Effector CD4-positive, alpha-beta T cell (primary cell): ENCODE results near the gene NRCAM.

Source experiments
- DNase-seq: peaks from one replicate; pipeline ENCODE4 v3.0.0-alpha.2; 2020

NRCAM gene

DNA sequence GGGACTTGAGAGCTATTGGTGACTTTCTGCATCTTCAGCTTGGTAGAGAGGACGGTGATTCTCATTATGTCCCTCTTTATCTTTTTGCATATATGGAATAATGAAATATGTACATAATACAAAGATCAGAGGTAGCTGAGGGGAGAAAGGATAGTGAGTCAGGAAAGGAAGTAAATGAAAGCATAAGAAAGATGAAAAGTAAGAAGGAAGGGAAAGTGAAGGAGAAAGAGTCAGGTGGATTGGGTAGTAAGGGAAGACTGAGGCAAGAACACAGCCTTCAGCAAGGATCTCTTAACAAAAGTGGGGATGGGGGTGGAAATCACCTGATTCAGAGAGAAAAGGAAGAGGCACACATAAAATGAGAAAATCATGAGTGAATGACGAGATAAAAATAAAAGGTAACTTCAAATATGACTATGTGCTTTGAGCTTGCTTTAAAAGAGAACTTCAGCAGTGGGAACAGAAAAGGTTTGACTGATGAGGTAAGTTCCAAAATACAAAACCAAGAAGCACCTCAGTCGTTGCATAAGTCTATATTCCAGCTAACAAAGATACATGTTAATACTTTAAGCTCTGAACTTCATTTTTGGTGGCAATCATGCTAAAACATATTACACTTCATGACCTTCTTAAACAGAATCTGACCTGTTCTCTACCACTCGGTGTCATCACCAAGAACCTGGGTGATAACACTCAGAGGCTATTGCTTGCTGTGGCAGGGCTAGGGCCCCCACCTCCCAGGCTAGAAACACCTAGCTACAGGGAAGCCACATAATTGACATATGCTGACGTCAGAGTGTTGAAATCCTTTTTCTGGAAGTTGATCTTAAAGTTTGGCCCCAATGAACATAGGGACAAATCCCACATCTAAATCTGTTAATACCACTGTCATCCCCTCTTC lies 32.9 kb downstream of the NRCAM start:
- DNase-seq, result no peak

DNA sequence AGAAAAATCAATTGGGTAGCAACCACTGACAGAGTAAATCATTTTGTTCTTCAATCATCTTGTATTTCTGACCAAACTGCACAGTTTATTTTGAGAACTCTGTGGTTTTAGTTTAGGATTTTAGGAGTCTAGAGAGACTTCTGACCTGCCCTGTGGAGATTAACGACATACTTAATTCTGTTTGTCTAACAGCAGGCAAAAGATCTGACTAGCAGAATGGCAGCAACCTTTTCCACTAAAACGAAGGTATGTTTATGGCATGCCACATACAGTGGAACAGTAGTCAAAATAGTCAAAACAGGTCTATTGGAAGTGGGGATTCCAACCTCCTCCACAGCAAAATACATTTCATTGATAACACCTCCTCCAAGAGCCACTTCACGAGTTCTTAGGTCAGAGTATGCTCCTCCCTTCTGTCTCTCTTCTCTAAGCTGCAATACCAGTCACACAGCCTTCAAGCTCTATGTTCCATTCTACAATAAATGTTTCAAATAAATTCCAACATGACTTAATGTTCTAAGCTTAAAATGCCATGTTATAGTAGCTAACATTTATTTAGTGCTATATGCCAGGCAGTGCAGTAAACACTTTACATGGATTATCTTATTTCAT lies 34.4 kb downstream of the NRCAM start:
- no peak for DNase-seq

DNA sequence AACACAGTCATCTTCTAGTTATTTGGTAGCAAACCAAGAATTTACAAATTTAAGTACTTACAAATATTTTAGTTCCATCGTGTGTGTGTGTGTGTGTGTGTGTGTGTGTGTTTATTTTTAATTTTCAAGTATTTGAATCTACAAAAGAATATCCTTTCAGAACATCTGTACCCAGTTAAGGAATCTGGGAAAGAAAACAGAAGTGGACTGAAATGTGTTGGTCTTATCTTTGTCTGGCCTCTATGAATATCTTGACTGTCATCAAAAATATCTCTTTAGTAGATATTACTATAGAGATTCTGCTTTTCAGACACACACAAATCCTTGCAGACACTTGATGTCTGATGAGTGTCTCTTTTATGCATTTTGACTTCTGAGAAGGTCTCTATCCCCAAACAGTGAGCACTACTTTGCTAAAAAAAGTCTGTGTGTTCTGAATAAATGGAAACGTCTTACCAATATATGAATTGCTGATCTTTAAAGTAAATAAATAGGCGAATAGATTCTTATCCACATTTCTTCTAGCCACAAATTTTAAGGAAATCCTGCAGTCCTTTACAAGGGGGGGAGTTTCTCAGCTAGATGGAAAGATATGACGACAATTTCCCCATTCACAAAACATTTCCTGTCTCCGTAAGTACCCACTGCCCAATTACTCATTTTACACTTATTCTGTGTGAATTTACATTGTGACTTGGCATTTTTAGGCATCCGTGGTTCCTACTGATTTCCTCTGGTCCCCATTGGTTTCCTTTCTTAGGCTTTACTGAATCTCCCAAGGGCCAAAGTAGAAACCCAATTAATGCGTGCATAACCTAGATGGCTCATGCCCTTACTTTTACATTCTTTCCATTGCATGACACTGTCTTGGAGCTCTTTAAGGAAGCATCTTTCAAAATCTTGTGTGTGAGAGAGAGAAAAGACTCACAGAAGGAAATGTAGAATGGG lies 36.0 kb downstream of the NRCAM start:
- no peak for DNase-seq

DNA sequence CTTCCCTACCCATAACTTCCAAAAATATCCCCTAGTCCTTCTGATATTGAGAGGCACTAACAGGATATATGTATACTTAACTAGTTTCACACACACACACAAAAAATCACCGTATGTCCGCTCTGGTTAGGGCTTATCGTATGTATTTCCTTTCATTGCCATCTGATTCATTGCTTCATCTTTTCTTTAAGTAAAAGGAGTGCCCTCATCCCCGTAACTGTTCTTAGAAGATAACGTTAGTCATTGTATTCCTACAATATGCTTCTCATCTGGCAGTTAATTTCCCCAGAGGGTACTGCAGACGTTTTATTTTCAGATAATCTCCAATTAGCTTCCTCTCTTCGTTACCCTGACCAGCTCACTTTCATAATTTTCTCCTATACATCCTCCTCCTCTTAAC lies 37.3 kb downstream of the NRCAM start:
- no peak for DNase-seq

DNA sequence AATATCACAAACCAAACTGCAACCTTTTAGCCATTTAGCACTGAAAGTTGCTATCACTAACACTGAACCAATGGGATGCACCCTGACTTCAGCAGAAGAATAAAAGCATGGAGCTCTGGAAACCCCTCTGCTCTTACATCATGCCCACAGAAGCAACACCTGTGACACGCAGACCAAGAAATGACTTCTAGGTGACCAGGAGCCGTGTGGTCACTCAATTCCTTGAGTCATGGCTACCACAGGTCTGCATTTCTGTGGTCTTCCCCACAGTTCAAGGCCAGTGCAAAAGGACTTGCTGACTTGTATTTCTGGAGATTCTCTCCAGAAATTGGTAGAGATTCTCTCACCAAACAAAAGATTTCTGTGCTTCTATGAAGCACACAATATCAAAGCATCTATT lies 38.3 kb downstream of the NRCAM start:
- DNase-seq, result no peak

DNA sequence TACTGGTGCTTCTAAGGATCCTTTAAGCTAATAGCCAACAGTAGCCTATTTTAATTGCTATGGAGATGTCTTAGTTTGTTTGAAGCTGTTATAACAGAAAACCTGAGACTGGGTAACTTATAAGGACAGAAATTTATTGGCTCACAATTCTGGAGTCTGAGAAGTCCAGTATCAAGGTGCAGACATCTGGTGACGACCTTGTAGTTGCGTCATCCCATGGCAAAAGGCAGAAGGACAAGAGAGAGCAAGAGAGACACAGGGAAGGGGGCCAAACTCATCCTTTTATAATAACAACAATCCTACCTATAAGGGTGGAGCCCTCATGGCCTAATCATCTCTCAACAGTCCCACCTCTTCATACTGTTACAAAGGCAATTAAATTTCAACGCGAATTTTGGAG lies 39.1 kb downstream of the NRCAM start:
- DNase-seq, result no peak

DNA sequence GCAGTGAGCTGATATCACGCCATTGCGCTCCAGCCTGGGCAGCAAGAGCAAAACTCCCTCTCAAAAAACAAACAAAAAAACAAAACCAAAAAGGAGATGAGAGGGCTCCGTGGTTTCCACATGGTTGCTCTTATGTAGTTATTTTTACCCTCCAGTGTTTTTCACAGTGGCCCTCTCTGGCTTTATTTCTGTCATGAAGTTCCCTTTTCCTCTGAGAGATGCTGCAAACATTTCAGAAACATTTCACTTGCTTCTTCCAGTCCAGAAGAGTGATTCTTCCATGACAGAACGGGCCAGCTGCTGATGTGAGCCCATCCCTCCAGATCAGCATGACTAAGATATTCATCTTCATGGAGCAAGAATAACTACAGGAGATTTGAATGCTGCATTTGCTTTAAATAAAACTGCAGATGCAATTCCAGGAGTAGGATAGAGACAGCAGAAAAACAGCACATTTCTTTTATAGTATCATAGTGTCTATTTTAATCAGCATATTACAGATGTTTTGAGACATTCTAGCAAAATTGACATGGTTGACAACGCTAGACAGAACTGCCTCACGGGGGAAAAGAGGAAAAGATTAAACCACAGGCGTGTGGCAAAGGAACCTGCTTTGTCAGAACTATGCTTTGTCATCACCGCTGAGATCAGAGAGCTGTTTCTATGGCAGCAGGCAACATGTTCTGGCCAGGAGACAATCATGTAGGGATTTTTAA lies 40.3 kb downstream of the NRCAM start:
- no peak for DNase-seq

DNA sequence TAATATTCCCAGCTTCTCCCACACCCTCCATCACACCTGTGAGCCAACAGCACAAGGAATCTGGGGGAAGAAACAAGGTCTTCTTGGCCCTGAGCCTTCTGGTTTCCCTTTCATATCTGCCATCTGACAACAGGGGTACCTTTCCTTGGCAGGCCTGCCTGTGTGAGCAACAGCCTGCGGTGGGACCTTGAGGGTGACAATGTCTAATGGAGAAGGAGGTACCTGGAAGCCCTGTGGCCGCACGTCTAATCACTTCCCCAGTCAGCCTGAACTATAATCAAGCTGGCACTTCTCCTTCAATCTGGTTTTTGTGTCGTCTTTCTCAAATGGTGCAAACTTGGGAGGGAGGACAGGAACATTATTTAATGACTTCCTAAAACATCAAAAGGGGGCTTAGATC lies 41.2 kb downstream of the NRCAM start:
- no peak for DNase-seq

DNA sequence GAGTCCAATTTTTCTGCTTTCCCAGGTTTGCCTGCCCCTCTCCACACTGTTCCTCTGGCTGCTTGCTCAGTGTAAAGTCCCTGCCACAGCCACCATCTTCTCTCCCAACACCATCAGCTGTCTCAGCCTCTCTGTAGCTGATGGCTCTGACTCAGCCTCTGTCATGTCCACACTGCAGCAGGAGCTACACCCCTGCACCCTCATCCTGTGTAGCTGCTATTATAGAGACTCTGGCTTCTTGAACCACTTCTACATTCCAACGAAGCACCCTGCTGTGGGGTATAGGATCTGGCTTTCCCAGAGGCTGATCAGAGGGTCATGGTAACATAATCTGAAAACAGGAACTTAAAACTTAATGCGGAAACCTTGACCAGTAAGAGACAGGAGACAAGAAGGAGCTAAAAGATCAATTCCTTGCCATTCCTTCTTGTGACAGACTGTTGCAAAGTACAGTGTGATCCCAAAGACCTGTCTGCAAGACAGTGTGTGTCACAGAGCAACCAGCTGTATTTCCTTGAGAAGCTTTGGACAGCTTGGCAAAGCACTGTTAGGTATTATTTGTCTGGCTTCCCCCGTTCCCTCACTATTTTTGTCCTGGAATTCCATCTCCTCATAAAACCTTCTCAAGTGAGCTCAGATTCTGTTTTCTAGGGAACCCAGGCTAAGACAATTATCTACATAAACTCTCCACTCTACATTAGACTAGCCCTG lies 42.3 kb downstream of the NRCAM start:
- no peak for DNase-seq

DNA sequence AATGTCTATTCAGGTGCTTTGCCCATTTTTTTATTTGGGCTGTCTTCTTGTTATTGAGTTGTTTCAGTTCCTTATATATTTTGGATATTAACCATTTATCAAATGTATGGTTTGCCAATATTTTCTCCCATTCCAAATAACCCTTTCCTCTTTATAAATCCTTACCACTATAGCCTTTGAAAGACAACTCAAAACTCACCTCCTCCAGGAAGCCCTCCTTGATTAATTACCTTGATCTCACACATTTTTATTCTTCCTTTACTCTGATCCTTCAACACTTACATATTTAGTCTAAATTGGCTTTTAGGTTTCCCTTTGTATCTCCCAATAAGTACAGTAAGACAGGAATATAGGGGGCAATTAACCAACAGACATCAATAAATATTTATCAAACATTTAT lies 42.9 kb downstream of the NRCAM start:
- no peak for DNase-seq

DNA sequence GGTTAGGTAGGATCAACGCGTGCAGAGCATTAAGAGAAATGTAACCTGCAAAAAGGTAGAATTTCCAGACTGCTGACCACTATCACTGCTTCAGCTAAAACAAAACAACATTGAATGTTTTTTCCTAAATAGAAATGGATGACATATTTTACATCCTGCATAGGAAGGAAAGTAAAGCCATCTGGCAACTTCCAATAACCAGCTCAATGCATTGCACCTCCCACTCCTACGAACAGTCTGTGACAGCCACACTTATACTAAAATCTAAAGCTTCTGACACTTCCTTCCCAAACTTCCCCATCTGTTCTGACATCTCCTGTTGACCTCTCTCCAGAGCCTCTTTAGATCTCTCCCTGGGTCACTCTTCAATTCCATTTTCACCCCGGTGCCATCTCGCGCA lies 47.1 kb downstream of the NRCAM start:
- no peak for DNase-seq

- no peak for DNase-seq
Measured at GRCh38 chr7:108408296-108408991, 47.8 kb downstream of the NRCAM start.

DNA sequence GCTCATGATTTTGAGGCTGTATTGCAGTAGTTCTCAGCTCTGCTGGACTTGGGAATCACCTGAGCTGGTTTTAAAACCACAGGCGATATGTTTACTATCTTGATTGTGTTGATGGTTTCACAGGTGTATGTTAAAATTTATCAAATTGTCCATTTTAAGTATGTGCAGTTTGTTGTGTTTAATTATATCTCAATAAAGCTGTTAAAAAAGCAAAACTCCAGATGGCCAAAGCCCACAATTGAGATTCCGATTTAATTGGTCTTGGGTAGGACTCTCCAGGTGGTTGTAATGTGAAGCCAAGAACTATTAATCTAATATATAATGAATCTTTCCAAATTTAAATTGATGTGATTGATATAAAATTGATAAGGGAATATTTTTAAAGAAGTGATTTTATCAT lies 48.6 kb downstream of the NRCAM start:
- no peak for DNase-seq

DNA sequence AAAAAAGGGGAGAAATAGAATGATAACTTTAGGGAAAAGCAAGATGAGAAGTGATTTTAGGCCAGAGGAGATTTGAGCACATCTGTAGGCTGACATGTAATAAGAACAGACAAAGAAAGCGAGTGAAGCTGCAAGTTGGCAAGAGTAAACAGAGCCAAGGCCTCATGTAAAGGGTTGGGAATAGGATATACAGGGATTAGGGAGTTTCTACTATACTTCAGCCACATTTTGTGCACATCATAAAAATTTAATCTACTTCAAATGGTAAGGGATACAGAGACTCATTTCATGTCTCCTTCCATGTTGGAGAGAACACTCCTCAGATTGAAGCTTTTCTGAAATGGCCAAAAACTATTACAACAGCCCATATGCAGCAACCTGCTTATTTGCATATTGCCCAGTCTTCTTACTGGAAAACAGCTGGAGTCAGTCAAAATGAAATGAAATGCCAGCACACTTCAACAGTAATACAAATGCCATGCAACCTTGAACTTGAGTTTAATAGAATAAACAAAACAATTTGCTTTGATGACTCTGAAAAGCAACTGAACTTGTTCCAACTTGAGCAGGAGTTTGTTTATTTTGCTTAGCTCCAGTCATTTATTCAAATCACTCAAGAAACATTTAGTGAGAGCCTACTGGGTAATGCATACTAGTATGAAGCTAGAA lies 49.9 kb downstream of the NRCAM start:
- no peak for DNase-seq

GRCh38 chr7:108404509-108405420 lies 51.5 kb downstream of the NRCAM start:
- no peak for DNase-seq

- no peak for DNase-seq
Measured at GRCh38 chr7:108403597-108404217, 52.5 kb downstream of the NRCAM start.

- DNase-seq, result no peak
Measured at GRCh38 chr7:108402865-108403264, 53.4 kb downstream of the NRCAM start.

GRCh38 chr7:108396080-108396479 lies 60.2 kb downstream of the NRCAM start:
- no peak for DNase-seq

GRCh38 chr7:108395426-108395825 lies 60.8 kb downstream of the NRCAM start:
- DNase-seq, result no peak
